Mesenchymal stem cell (in vitro differentiated cells and primary cell): ENCODE results near the gene TIE1.

Source experiments
- DNase-seq: peaks from one replicate; pipeline ENCODE4 v3.0.0-alpha.2; 2013
- H2AFZ ChIP-seq: one replicate; pipeline ENCODE4 v1.6.1; 2013; ENCODE audit warnings: low read depth, mild to moderate bottlenecking, control low read depth, inconsistent platforms, low read length, moderate library complexity
- H2AK5ac ChIP-seq: 2 replicates; pipeline ENCODE4 v1.6.1; 2013; ENCODE audit warnings: low read length, moderate library complexity, mild to moderate bottlenecking, inconsistent platforms; ENCODE audit not compliant: severe bottlenecking
- H2BK120ac ChIP-seq: one replicate; pipeline ENCODE4 v1.6.1; 2013; ENCODE audit warnings: low read depth, mild to moderate bottlenecking, inconsistent platforms, low read length, moderate library complexity
- H2BK12ac ChIP-seq, 2 experiments: one replicate each; pipeline ENCODE4 v1.6.1; 2013; ENCODE audit warnings: inconsistent platforms in 2 of 2, low read length in 2 of 2, mild to moderate bottlenecking in 2 of 2, moderate library complexity in 2 of 2, control low read depth in 1 of 2
- H2BK15ac ChIP-seq: one replicate; pipeline ENCODE4 v1.6.1; 2013; ENCODE audit warnings: mild to moderate bottlenecking, low read depth, inconsistent platforms; ENCODE audit not compliant: poor library complexity, severe bottlenecking
- H2BK5ac ChIP-seq: 2 replicates; pipeline ENCODE4 v1.6.1; 2013; ENCODE audit warnings: low read depth, mild to moderate bottlenecking, low read length, control low read depth, inconsistent platforms; ENCODE audit not compliant: poor library complexity, severe bottlenecking
- H3K14ac ChIP-seq, 2 experiments: one replicate each; pipeline ENCODE4 v1.6.1; 2013; ENCODE audit warnings: inconsistent platforms in 2 of 2, low read length in 2 of 2, control low read depth in 1 of 2, mild to moderate bottlenecking in 1 of 2, moderate library complexity in 1 of 2
- H3K18ac ChIP-seq, 2 experiments: one replicate each; pipeline ENCODE4 v1.6.1; 2013; ENCODE audit warnings: inconsistent platforms in 2 of 2, low read length in 2 of 2, control low read depth in 1 of 2, low read depth in 1 of 2, mild to moderate bottlenecking in 1 of 2
- H3K23ac ChIP-seq, 2 experiments: one replicate each; pipeline ENCODE4 v1.6.1; 2013; ENCODE audit warnings: inconsistent platforms in 2 of 2, low read length in 2 of 2, mild to moderate bottlenecking in 2 of 2, moderate library complexity in 2 of 2, control low read depth in 1 of 2
- H3K27ac ChIP-seq: 2 replicates; pipeline ENCODE4 v1.5.1; 2013; ENCODE audit warnings: mild to moderate bottlenecking, moderate library complexity, low read length, control low read depth, inconsistent platforms; ENCODE audit not compliant: poor library complexity, severe bottlenecking
- H3K27me3 ChIP-seq, 2 experiments: 2 replicates each; pipeline versions ENCODE4 v1.6.1 to v1.7.0; 2013; ENCODE audit warnings: low read length in 2 of 2, mild to moderate bottlenecking in 2 of 2, moderate library complexity in 2 of 2, control low read depth in 1 of 2, inconsistent platforms in 1 of 2; ENCODE audit not compliant: control insufficient read depth in 1 of 2, insufficient read depth in 1 of 2
- H3K36me3 ChIP-seq, 2 experiments: 2 replicates each; pipeline versions ENCODE4 v1.6.1 to v1.7.0; 2013; ENCODE audit warnings: low read length in 2 of 2, control low read depth in 1 of 2, inconsistent platforms in 1 of 2, low read depth in 1 of 2, mild to moderate bottlenecking in 1 of 2; ENCODE audit not compliant: insufficient read depth in 2 of 2, control insufficient read depth in 1 of 2
- H3K4ac ChIP-seq, 2 experiments: one replicate each; pipeline ENCODE4 v1.6.1; 2013; ENCODE audit warnings: inconsistent platforms in 2 of 2, low read length in 2 of 2, mild to moderate bottlenecking in 2 of 2, moderate library complexity in 2 of 2, control low read depth in 1 of 2, low read depth in 1 of 2
- H3K4me1 ChIP-seq: 2 replicates; pipeline ENCODE4 v1.6.1; 2013; ENCODE audit warnings: low read depth, low read length, control low read depth; ENCODE audit not compliant: control insufficient read depth, insufficient read depth
- H3K4me2 ChIP-seq: 2 replicates; pipeline ENCODE4 v1.6.1; 2013; ENCODE audit warnings: low read length, mild to moderate bottlenecking, inconsistent platforms; ENCODE audit not compliant: poor library complexity, severe bottlenecking
- H3K4me3 ChIP-seq, 2 experiments: 2 replicates each; pipeline versions ENCODE4 v1.5.1 to v1.7.0; 2013; ENCODE audit warnings: low read length in 2 of 2, mild to moderate bottlenecking in 2 of 2, control low read depth in 1 of 2, low read depth in 1 of 2; ENCODE audit not compliant: insufficient read depth in 1 of 2
- H3K79me1 ChIP-seq: replicated peaks from 2 replicates; pipeline ENCODE4 v1.6.1; 2013; ENCODE audit warnings: mild to moderate bottlenecking, control low read depth, low read length, inconsistent platforms; ENCODE audit not compliant: poor library complexity, severe bottlenecking
- H3K9ac ChIP-seq: 2 replicates; pipeline ENCODE4 v1.7.0; 2013; ENCODE audit warnings: mild to moderate bottlenecking, low read length, moderate library complexity
- H3K9me3 ChIP-seq: 2 replicates; pipeline ENCODE4 v1.7.0; 2013; ENCODE audit warnings: mild to moderate bottlenecking, low read length; ENCODE audit not compliant: control insufficient read depth
- H4K8ac ChIP-seq: one replicate; pipeline ENCODE4 v1.6.1; 2013; ENCODE audit warnings: inconsistent platforms, mild to moderate bottlenecking, low read length, moderate library complexity
- H4K91ac ChIP-seq: one replicate; pipeline ENCODE4 v1.6.1; 2013; ENCODE audit warnings: mild to moderate bottlenecking, low read length, inconsistent platforms
- WGBS: methylation state at CpG from one replicate; pipeline ENCODE4 v1.1.7; 2013; ENCODE audit warnings: mixed read lengths; 5-methylcytosine and 5-hydroxymethylcytosine counted together

Gene TIE1

GRCh38 chr1:43312663-43313515 lies 12.1 kb downstream of the TIE1 start:
- WGBS = 95% methylated on average over 23 of the region's 24 CpGs
- H2AK5ac ChIP-seq = no peak overlapping the region
- peaks cover 0 to 7% of the 10 kb centered on the region in 2 experiments for H3K27me3 ChIP-seq
- no peak overlapping the region for H2AFZ ChIP-seq
- no peaks in the 10 kb centered on the region for H3K79me1 ChIP-seq
- no peak overlapping the region for H4K8ac ChIP-seq
- H3K27ac ChIP-seq = no peak overlapping the region
- H4K91ac ChIP-seq = peak overlapping the region; percentile 22
- no peak overlapping the region for H3K18ac ChIP-seq
- no peaks in the 10 kb centered on the region for H3K36me3 ChIP-seq
- H2BK120ac ChIP-seq = no peak overlapping the region
- no peak overlapping the region for H3K23ac ChIP-seq
- H3K9ac ChIP-seq = no peak overlapping the region
- H3K4ac ChIP-seq = no peak overlapping the region
- H2BK5ac ChIP-seq = no peak overlapping the region
- peaks cover 7% of the 10 kb centered on the region for H3K4me1 ChIP-seq
- no peak for DNase-seq
- no peaks in the 10 kb centered on the region for H3K9me3 ChIP-seq
- no peak overlapping the region for H3K4me3 ChIP-seq
- H3K14ac ChIP-seq = no peak overlapping the region
- no peak overlapping the region for H3K4me2 ChIP-seq
- no peak overlapping the region for H2BK15ac ChIP-seq
- no peak overlapping the region for H2BK12ac ChIP-seq

GRCh38 chr1:43313771-43314170 lies 13.0 kb downstream of the TIE1 start:
- Histone ChIP-seq H2BK5ac (no peak overlapping the region), H3K27me3 (peaks cover 0 to 5% of the 10 kb centered on the region in 2 experiments), H3K4me3 (no peak overlapping the region), H3K9me3 (no peaks in the 10 kb centered on the region), H3K4me2 (no peak overlapping the region), H3K36me3 (no peaks in the 10 kb centered on the region), H4K8ac (no peak overlapping the region), H3K79me1 (no peaks in the 10 kb centered on the region), H3K4me1 (peaks cover 10% of the 10 kb centered on the region), H2AK5ac (no peak overlapping the region), H4K91ac (no peak overlapping the region), H3K9ac (no peak overlapping the region), H3K27ac (no peak overlapping the region), H3K4ac (no peak overlapping the region), H3K23ac (no peak overlapping the region), H2AFZ (no peak overlapping the region), H2BK15ac (no peak overlapping the region), H2BK12ac (no peak overlapping the region), H3K18ac (no peak overlapping the region), H3K14ac (no peak overlapping the region), H2BK120ac (no peak overlapping the region)
- WGBS = 91% methylated on average over 9 of the region's 10 CpGs
- no peak for DNase-seq

- DNase-seq = no peak
- H3K18ac ChIP-seq = no peak overlapping the region
Measured at GRCh38 chr1:43314233-43314632, 13.5 kb downstream of the TIE1 start.

GRCh38 chr1:43315481-43315880 lies 14.7 kb downstream of the TIE1 start:
- no peak overlapping the region for H3K4me2 ChIP-seq
- H2BK120ac ChIP-seq = no peak overlapping the region
- H4K91ac ChIP-seq = no peak overlapping the region
- no peak overlapping the region for H4K8ac ChIP-seq
- H3K4me3 ChIP-seq = no peak overlapping the region
- peaks cover 0 to 5% of the 10 kb centered on the region in 2 experiments for H3K27me3 ChIP-seq
- no peak overlapping the region for H3K27ac ChIP-seq
- no peak overlapping the region for H2AFZ ChIP-seq
- DNase-seq = no peak
- H2BK5ac ChIP-seq = no peak overlapping the region
- no peaks in the 10 kb centered on the region for H3K79me1 ChIP-seq
- H2BK15ac ChIP-seq = no peak overlapping the region
- H3K4ac ChIP-seq = no peak overlapping the region
- H3K9me3 ChIP-seq = no peaks in the 10 kb centered on the region
- H3K18ac ChIP-seq = no peak overlapping the region
- no peak overlapping the region for H3K14ac ChIP-seq
- H2AK5ac ChIP-seq = no peak overlapping the region
- H3K4me1 ChIP-seq = peaks cover 3% of the 10 kb centered on the region
- H3K36me3 ChIP-seq = no peaks in the 10 kb centered on the region
- no peak overlapping the region for H3K23ac ChIP-seq
- no peak overlapping the region for H3K9ac ChIP-seq
- 79% methylated on average over 2 of the region's 3 CpGs for WGBS
- H2BK12ac ChIP-seq = no peak overlapping the region

More at GRCh38 chr1:43314233-43314632, 13.5 kb downstream of the TIE1 start:
- peaks cover 9% of the 10 kb centered on the region for H3K4me1 ChIP-seq
- no peak overlapping the region for H2BK15ac ChIP-seq
- no peak overlapping the region for H3K9ac ChIP-seq
- 97% methylated on average over 5 of the region's 5 CpGs for whole genome bisulfite sequencing
- H2BK12ac ChIP-seq = no peak overlapping the region
- no peak overlapping the region for H3K27ac ChIP-seq
- peaks cover 0 to 5% of the 10 kb centered on the region in 2 experiments for H3K27me3 ChIP-seq
- no peak overlapping the region for H4K8ac ChIP-seq
- H3K9me3 ChIP-seq = no peaks in the 10 kb centered on the region
- H3K4me2 ChIP-seq = no peak overlapping the region
- no peak overlapping the region for H2AK5ac ChIP-seq
- H3K23ac ChIP-seq = no peak overlapping the region
- H2BK5ac ChIP-seq = no peak overlapping the region
- no peaks in the 10 kb centered on the region for H3K79me1 ChIP-seq
- no peak overlapping the region for H3K4ac ChIP-seq
- H3K4me3 ChIP-seq = no peak overlapping the region
- no peaks in the 10 kb centered on the region for H3K36me3 ChIP-seq
- no peak overlapping the region for H2BK120ac ChIP-seq
- H4K91ac ChIP-seq = no peak overlapping the region
- H2AFZ ChIP-seq = no peak overlapping the region
- H3K14ac ChIP-seq = no peak overlapping the region
